ENCODE measurements around the gene ATP13A5.

DNA sequence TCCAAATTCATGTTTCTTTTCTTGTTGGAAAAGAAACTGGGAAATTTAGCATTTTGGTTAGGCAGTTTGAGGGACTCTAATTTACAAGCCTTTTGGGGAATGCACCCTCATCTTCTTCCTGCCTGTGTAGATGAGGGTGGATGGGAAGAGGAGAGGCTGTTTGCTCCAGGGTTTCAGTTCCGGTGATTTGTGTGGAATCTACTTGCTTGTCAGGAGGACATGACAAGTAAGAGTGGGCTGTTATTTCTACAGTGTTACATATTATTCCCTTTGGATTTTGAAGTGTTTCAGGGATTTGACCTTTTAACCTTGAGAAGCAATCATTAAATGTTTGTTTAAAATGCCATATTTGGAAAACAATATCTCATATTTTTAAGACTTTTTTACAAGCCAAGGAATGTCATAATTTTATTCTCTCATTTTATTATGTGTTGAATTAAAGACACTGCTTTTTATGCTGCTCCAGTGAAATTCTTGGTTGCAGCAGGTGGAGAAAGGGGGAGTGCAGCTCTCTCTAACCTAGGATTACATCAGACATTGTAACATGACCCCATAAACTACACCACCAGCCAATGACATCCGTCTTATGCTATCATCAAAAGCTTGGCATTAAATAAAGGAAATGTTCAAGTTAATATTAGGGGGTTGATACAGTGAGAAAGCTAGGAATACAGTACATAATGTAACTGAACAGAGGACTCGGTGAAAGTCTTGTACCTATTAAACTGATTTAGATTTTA lies 107.3 kb downstream of the ATP13A5 start:
- TF ChIP-seq ZFX (IDR thresholded peaks at IDR 0.05): no peak
- TF ChIP-seq, protein P1, sequence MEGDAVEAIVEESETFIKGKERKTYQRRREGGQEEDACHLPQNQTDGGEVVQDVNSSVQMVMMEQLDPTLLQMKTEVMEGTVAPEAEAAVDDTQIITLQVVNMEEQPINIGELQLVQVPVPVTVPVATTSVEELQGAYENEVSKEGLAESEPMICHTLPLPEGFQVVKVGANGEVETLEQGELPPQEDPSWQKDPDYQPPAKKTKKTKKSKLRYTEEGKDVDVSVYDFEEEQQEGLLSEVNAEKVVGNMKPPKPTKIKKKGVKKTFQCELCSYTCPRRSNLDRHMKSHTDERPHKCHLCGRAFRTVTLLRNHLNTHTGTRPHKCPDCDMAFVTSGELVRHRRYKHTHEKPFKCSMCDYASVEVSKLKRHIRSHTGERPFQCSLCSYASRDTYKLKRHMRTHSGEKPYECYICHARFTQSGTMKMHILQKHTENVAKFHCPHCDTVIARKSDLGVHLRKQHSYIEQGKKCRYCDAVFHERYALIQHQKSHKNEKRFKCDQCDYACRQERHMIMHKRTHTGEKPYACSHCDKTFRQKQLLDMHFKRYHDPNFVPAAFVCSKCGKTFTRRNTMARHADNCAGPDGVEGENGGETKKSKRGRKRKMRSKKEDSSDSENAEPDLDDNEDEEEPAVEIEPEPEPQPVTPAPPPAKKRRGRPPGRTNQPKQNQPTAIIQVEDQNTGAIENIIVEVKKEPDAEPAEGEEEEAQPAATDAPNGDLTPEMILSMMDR (conservative IDR thresholded peaks at IDR 0.05): no peak
